GM19238 (cell line): ENCODE results near the gene LAPTM4A.
A peak's percentile ranks its signal among the peaks of the same experiment; 100 is the strongest.
"Not testable (repeated sequence)": the region's sequence is repeated elsewhere in the genome, so short reads cannot be mapped to it uniquely, and the experiment has no call there.

ENCODE experiments used
- DNase-seq: peaks from one replicate; pipeline ENCODE4 v3.0.0; 2011; ENCODE audit warnings: low spot score; ENCODE audit not compliant: insufficient read length

The LAPTM4A gene

DNA sequence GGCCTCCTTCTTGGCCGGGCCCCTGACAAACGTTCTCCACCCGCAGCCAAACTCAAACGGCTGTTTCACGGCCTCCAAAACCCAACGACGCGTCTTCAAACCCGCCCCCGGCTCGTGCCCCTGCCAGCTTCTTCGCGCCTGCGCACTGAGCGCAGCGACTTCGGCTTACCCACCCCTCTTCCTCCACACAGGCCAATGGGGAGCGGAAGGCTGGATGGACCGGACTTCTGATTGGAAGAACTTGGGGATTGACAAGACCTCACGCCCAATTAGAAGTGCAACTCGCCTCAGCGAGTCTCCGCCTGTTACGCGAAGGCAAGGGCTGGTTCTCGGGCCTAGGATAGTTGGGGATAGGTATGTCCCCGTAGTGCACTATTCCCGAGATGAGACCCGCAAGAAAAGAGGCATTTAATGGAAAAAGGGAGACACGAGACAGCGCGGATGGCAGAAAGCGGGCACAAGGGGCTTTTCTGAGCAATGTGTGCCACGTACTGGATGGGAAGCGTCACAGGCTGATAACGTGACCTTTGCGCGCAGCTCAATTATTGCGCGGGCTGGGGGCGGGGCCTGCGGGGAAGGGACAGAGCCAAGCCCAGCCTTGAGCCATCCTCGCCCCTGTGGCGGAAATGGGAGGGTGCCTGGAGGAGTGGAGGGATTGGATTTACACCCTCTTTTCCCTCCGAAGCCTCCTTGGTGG lies at the start of gene LAPTM4A:
LAPTM4A (minus strand) TSS at position 97 of the 697 bp plus-strand sequence. CDS start 108 bp downstream, outside the sequence.
- DNase-seq = peak; percentile 94

DNA sequence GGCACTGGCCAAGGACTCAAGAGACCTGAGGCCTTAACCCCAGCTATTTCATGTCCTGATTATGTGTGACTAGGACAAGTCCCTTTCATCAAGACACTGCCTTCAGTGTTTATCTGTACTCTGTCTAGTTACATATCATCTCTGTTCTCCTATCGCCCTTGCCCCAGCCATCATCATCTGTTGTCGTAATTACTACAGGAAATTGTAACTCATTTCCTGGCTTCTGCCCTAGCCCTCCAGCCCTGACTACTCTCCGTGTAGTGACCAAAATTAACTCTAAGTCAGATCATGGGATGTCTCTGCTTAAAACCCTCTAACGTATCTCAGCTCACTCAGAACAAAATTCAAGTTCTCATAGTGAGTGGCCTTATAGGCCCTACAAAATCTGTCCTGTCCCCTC lies 49.3 kb upstream of the LAPTM4A start:
- DNase-seq = no peak

DNA sequence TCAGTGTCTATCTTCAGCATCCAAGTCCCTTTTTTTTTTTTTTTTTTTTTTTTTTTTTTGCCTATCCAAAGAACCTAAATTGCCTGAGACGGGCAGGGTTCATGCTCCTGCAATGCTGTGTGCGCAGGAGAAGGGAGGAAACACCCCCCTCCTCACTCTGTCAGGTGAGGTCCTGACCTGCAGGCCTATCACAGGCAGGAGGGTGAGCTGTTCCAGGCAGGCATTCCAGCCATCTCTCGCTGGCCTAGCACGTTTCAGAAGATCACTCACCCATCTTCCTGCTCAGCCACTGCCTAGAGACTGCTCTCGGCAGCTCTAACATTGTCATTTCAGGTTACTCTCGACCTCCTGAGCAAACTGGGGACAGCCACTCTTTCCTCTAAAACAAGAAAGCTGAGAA lies 48.4 kb upstream of the LAPTM4A start:
- no peak for DNase-seq

- DNase-seq = peak; percentile 76
These were observed 46.7 kb upstream of the LAPTM4A start for GRCh38 chr2:20097889-20098714.

- no peak for DNase-seq
These were observed 44.0 kb upstream of the LAPTM4A start for GRCh38 chr2:20095469-20095868.

GRCh38 chr2:20094955-20095354 lies 43.5 kb upstream of the LAPTM4A start:
- no peak for DNase-seq

GRCh38 chr2:20094142-20094755 lies 42.8 kb upstream of the LAPTM4A start:
- DNase-seq = no peak

GRCh38 chr2:20093263-20094141 lies 42.1 kb upstream of the LAPTM4A start:
- DNase-seq = no peak

DNA sequence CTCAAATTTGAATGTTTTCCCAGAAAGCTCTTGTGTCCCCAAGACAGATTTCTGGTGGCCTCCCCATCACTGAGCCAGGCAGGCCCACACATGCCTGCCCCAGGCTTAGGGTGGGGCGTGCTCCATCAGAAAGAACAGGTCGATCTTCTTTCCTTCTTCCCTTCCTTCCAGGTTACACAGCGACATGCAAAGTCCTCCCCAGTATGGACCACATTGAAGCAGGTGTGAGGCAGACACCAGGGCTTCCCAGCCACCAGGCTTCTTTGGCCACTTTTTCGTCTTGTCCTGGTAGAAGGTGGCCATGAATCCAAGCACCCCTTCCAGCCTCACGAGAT lies 41.4 kb upstream of the LAPTM4A start:
- DNase-seq = no peak

DNA sequence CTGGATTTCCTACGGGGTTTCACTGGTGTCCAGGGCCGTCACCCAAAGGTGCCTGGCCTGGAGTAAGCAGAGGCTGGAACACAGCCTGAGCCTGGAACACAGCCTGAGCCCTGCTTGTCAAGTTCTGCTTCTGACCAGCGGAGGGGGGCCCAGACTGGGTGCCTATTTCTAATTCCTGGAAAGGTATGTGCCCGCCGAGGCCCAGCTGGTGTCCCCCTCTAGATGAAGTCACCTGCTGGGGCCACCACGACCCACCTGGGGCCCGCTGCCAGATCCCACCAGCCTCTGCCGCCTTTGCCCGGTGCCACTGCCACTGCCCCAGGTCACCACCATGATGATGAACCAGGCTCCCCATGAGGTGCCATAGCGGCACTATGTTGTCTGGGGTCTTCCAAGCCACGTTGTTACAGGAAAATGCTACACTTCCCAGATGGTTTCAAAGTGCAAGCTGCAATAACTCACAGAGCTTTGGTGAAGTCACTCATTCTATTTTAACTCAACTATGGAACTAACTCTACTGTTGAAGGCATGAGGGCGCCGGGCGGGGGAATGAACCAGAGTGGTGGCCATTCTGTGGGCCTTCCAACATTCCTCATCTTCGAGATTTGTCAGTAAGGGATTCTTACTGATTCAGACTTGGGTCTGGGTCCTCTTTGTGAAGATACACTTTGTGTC lies 40.9 kb upstream of the LAPTM4A start:
- no peak for DNase-seq

DNA sequence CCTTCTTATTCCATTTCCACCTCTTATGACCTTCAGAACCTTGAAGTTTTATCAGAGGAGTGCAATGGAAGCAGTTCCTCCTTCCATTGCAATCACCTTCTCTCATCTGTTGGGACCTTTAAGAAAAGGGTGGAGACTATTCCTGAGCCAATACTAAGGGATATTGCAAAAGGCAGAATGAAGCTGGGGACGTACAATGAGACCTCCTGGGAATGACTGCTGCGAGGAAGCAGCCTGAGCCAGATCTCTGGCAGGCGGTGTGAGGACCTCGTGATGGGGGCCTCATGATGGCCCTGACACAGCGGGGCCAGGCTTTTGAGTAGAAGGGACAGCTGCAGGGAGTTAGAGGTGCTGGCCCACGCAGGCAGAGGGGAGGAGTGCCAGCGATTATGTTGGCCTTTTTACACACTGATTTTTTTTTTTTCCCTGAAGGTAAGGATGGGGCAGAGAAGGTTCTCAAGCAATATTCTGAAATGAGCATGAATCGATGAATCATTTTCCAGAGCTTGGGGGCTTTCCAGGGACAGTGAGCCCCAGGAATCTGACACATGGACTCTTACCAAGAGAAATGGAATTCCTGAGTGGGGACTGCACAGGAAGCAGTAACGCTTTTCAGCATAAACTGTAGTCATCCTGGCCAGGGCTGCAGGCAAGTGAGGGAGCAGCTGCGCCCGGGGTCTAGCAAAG lies 40.0 kb upstream of the LAPTM4A start:
- DNase-seq = no peak

GRCh38 chr2:20089715-20090464 lies 38.5 kb upstream of the LAPTM4A start:
- DNase-seq = no peak

DNA sequence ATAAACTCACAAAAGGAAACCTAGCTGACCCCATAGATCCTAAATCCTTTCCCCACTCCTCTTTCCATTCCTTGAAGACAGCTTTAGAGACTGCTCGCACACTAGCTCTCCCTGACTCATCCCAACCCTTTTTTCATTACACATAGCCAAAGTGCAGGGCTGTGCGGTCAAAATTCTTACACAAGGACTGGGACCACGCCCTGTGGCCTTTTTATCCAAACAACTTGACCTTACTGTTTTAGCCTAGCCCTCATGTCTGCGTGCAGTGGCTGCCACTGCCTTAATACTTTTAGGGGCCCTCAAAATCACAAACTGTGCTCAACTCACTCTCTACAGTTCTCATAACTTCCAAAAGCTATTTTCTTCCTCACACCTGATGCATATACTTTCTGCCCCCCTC lies 34.5 kb upstream of the LAPTM4A start:
- DNase-seq = not testable (repeated sequence)

GRCh38 chr2:20082812-20083211 lies 31.4 kb upstream of the LAPTM4A start:
- not testable (repeated sequence) for DNase-seq

DNA sequence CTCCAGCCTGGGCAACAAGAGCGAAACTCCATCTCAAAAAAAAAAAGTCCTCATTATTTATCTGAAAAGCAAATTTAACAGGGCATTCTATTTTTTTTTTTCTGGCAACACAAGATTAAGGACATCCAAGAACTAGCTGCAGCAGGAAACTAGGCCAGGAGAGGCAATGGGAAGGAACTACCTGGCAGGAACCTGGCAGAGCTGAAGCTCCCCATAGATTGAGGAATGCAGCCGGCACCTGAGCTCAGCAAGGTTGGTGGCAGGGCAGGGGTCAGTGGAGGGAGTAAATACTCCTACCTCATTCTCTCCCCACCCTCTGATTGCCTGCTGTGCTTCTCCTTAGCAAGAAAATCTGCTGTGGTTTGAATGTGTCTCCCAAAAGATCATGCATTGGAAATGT lies 30.4 kb upstream of the LAPTM4A start:
- DNase-seq = no peak

DNA sequence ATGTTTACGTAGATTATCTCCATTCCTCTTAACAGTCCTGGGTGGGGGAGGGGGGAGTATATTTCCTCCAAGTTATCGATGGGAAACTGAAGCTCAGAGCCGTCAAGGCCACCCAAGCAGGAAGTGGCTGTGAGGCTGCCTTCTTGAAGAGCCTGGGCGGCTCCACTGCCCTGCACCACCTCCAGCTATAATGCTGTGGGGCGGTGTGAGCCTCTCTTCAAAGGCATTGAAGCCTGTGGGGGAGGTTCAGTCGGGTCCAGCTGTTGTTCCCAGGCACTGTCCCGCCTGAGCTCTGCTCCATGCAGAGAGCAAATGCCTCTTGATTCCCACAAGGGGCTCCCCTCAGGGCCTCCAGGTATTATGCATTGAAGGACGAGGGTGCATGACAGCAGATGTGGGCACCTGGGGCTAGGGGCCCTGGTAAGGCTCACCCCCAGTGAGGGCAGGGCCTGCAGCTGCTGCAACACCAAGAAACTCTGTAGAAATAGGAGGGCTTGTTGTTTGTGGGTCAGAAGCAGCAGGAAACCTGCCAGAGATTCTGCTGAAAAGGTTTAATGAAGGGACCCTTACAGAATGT lies 29.5 kb upstream of the LAPTM4A start:
- DNase-seq = no peak

GRCh38 chr2:20080428-20080827 lies 29.0 kb upstream of the LAPTM4A start:
- DNase-seq = no peak

- DNase-seq = no peak
These were observed 28.2 kb upstream of the LAPTM4A start for GRCh38 chr2:20079546-20080115.

GRCh38 chr2:20077411-20077940 lies 26.0 kb upstream of the LAPTM4A start:
- no peak for DNase-seq
